OCI-M2 (cell line): ENCODE measurements around the gene DOK3.

Source experiments
- DNase-seq: peaks from one replicate; lab custom pipeline; 2025; ENCODE audit not compliant: unreplicated experiment; lab: John Stamatoyannopoulos, UW

The DOK3 gene

GRCh38 chr5:177512736-177513380, 3.2 kb upstream of the DOK3 start:
- DNase-seq: no peak

GRCh38 chr5:177511796-177512675, 2.4 kb upstream of the DOK3 start:
- DNase-seq: no peak

- DNase-seq: no peak
Measured at GRCh38 chr5:177511181-177511580, 1.6 kb upstream of the DOK3 start.

- no peak for DNase-seq
Measured at GRCh38 chr5:177510567-177511053, 984 bp upstream of the DOK3 start.

GRCh38 chr5:177509991-177510566, 453 bp upstream of the DOK3 start:
- DNase-seq: no peak

- peak; percentile 30 for DNase-seq
Measured at GRCh38 chr5:177508837-177509236, 789 bp downstream of the DOK3 start.

GRCh38 chr5:177508221-177508611, 1.4 kb downstream of the DOK3 start:
- DNase-seq: no peak

GRCh38 chr5:177507596-177508220, 1.9 kb downstream of the DOK3 start:
- no peak for DNase-seq

GRCh38 chr5:177507165-177507564, 2.5 kb downstream of the DOK3 start:
- no peak for DNase-seq

- no peak for DNase-seq
Measured at GRCh38 chr5:177505075-177505474, 4.6 kb downstream of the DOK3 start.

GRCh38 chr5:177504086-177505056, 5.3 kb downstream of the DOK3 start:
- no peak for DNase-seq

- no peak for DNase-seq
Measured at GRCh38 chr5:177503351-177504085, 6.1 kb downstream of the DOK3 start.

- no peak for DNase-seq
Measured at GRCh38 chr5:177502886-177503285, 6.7 kb downstream of the DOK3 start.

- DNase-seq: no peak
Measured at GRCh38 chr5:177501874-177502678, 7.5 kb downstream of the DOK3 start.

GRCh38 chr5:177500685-177501522, 8.7 kb downstream of the DOK3 start:
- DNase-seq: peak; percentile 64

GRCh38 chr5:177499842-177500241, 9.8 kb downstream of the DOK3 start:
- no peak for DNase-seq

- peak; percentile 19 for DNase-seq
Measured at GRCh38 chr5:177498013-177498787, 11.4 kb downstream of the DOK3 start.
